Adipose tissue (tissue), 3 donors: ENCODE data around the gene KLHL17. TPM values are rescaled to one million over a fixed set of nuclear protein-coding genes. Genes with fewer than 3 reads are reported as not detected.

ENCODE experiments used
- H3K27ac ChIP-seq: one replicate; pipeline ENCODE4 v1.5.1; 2013; ENCODE audit warnings: low read depth, low read length
- WGBS, 3 donors: extraction: QIAGEN DNeasy Blood & Tissue Kit; methylation state at CpG; one replicate each; pipeline ENCODE4 v1.1.7; 2013; 5-methylcytosine and 5-hydroxymethylcytosine counted together
- polyA plus RNA-seq, 3 donors: library from polyadenylated mRNA; stranded (reverse); fragments of 200-250 nt; gene quantifications; one replicate each; pipeline ENCODE4 v1.2.3, GENCODE V29; 2013
- donor health status: healthy with polysubstance abuse.
- donor health status: Bipolar disorder and iron deficiency.
- donor health status: healthy.

Gene KLHL17
- 10 to 100 TPM in 1 of 3 donors, 1 to 10 TPM in 2; 5.9 to 10.6 (median 6.3) TPM for polyA plus RNA-seq

DNA sequence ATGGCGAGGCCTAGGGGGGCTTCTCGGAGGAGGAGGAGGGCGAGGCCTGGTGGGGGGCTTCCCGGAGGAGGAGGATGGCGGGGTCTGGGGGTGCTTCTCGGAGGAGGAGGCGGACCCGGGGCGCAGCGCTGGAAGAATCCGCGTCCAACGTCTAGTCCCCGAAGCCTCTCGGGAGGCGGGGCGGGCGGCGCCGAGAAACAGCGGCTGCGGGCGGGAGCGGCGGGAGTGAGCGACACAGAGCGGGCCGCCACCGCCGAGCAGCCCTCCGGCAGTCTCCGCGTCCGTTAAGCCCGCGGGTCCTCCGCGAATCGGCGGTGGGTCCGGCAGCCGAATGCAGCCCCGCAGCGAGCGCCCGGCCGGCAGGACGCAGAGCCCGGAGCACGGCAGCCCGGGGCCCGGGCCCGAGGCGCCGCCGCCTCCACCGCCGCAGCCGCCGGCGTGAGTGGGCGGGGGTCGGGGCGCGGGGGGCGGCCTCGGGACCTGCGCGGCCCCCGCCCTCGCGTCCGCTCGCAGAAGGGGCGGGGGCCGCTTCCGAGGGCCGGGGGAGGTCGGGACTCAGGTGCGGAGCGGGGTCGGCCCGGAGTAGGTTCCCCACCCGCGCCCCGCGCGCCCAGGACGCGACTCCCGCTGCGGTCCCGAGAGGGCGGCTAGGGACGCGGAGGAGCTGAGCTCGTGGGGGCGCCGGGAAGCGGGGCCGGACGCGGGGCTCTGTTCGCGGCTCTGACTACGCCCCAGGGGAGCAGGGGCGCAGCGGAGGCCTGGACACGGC, at the start of gene KLHL17:
KLHL17 (plus strand) TSS at position 222 of the 769 bp plus-strand sequence; CDS start at position 332, 110 bp downstream.
- 0 to 1% (median 0%) methylated on average over 54 to 108 of the region's 109 CpGs for WGBS, 3 donors
- no peak within 1 kb of the TSS for H3K27ac ChIP-seq

DNA sequence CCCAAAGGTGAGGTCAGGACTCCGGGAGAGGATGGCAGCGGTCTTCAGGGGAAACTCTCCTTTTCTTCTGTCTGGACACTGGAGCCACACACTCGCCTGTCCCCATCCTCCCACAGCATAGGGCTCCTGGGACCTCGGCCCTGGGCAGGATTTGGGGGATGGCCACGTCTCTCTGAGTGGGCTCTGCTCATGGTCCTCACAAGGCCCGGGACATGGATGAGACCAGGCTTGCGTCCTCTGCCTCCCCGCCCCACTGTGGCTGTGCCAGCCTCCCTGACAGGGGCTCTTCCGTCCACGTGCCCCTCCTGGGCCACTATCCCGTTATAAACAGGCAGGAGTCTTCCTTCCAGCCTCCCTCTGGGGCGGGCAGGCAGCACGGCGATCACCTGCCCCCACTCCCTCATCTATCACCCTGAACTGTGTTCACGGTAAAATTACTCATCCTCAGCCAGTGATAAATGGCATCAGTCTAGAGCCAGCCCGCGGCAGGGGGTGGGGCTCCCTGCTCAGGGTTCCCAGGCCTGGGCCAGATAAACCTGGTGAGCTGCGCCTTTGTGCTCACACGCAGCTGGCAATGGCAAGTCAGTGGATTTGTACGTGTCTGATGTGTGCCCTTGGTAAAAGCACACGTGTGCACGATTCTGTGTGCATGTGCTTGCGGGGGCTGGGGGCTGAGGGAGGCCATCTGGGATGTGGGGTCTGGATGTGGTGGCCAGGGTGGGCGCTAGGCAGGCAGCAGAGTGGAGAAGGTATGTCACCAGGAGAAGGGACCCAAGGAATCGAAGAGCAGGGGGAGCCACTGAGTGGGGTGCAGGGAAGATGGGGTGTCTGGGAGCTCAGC, 49.3 kb upstream of the KLHL17 start:
- WGBS, 3 donors = 41 to 59% (median 58%) methylated on average over 24 to 25 of the region's 25 CpGs
- H3K27ac ChIP-seq = no peak overlapping the region

DNA sequence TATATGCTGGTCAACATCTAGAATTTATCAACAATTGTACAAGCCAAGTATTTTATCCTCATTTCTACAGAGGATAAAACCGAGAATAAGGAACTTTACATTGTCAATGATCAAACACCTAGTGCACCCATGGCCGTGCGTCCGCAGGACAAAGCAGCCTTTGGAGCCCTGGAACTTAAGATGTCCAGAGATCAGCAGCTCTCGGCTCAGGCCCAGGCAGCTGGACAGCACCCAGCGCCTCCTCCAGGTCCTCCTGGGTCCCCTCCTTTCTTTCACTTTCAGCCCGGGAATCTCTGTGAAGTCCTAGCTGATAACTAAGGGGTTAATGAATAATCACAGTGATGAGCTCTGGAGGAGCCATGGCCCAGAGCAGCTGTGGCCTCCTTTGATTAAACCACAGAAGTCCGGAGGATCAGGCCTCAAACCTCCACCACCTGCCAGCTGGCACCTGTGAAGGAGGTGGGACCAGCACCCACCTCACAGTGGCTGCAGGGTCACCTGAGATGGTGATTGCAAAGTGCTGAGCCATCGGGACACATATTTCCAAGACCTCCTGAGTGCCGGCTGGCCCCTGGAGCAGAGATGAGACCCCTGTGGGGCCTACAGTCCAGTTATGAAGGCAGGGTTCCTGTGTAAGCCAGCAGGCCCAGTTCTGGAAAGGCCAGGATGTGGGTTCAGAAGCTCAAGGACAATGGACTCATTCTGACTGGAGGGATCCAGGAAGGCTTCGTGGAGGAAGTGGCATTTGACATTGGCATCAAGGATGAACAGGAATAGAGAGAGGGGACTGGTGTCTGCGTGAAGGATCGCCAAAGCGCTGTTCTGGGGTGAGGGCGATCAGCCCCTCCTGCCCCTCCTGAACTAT, 48.3 kb upstream of the KLHL17 start:
- 49 to 70% (median 52%) methylated on average over 15 of the region's 15 CpGs for WGBS, 3 donors
- no peak overlapping the region for H3K27ac ChIP-seq

DNA sequence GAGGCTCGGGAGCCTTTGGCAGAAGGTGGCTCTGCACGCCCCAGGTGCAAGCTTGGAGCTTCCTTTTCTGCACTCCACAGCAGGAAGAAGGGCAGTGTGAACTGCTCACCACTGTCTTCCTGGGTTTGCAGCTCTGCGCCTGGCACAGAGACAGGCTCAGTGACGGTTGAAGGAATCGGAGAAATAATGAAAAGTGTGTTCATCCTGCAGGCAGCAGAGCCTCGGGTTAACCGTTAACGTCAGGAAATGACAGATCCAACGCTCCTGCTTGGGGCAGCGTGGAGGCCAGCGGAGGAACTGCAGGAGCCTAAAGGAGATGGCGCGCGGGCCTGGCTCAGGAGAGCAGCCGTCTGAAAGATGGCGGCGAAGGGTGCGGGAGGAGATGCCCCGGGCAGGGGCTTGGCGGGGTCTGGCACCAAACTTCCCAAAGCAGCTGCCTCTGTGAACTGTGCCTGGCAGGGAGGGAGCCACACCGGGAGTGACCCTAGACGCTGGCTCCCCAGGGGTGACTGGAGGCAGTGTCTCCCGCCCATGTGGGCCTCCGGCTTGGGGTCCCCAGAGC, 47.6 kb upstream of the KLHL17 start:
- no peak overlapping the region for H3K27ac ChIP-seq
- WGBS, 3 donors = 39 to 49% (median 44%) methylated on average over 24 of the region's 24 CpGs

DNA sequence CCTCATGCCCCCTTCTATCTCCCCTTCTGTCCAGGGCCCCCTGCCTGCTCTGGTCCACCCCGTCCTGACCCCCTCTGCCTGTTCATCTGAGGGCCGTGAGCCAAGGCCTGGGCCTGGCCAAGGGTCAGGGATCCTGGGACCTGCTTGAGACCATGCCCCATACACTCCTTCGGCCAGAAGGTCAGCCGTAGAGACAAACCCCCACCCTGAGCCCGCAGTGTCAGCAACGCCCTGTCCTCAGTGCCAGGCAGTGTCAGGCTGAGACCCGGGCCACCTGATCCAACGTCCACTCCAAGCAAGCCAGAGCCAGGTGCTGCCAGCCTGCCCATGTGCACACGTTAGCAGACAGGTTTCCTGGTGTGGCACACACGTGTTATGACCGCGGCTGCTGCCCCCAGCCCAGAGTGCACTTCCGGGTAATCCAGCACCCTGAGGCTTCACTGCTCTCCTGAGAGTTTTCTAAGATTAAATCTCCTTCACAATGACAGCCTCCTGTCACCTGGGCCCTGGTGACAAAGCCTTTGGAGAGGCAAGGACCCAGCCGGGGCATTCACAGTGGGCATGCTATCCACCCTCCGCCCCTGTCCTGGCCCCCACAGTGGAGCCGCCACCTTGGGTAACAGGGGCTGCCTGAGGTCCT, 46.8 kb upstream of the KLHL17 start:
- 70 to 78% (median 75%) methylated on average over 16 of the region's 16 CpGs for WGBS, 3 donors
- H3K27ac ChIP-seq = no peak overlapping the region

DNA sequence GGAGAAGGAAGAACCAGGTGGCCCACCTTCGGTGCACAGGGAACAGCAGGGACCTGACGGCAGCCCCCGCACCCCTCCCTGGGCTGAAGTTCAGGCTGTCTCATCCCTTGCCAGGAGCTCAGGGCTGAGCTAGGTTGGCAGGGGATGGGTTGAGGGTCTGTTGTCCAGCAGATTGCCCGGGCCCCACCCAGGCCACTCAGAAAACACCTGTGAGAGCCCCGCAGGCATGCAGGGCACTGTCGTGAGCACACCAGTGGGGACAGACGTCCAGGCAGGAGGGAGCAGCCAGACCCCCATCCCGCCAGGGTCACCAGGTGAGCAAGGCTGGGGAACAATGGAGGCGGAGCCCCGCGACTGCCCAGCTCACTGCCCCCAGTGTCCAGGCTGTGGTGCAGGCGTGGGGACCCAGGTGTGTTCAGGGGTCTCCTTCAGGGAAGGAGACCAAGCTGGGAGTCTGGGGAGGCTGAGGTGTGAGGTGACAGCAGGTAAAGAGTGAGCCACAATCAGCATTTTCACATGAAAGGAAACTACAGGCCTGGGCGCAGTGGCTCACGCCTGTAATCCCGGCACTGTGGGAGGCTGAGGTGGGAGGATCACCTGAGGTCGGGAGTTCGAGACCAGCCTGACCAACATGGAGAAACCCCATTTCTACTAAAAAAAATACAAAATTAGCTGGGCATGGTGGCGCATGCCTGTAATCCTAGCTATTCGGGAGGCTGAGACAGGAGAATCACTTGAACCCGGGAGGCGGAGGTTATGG, 46.1 kb upstream of the KLHL17 start:
- 83 to 85% (median 84%) methylated on average over 21 of the region's 21 CpGs for WGBS, 3 donors
- no peak overlapping the region for H3K27ac ChIP-seq

DNA sequence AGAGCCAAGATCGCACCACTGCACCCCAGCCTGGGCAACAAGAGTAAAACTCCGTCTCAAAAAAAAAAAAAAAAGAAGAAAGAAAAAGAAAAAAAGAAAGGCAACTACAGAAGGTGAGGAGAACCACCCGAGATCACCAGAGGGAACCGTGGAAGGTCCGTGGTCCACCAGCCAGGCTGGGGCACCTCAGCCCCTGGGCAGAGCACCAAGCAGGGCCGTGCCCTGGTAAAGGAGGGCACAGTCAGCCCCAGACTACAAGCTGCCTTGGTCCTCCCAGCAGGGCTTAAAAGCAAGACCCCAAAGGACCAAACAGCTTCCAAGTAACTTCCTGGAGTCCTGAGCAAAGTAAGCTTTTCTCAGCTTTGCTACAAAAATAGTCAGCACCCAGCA, 45.5 kb upstream of the KLHL17 start:
- no peak overlapping the region for H3K27ac ChIP-seq
- WGBS, 3 donors = 70 to 76% (median 73%) methylated on average over 6 of the region's 6 CpGs

DNA sequence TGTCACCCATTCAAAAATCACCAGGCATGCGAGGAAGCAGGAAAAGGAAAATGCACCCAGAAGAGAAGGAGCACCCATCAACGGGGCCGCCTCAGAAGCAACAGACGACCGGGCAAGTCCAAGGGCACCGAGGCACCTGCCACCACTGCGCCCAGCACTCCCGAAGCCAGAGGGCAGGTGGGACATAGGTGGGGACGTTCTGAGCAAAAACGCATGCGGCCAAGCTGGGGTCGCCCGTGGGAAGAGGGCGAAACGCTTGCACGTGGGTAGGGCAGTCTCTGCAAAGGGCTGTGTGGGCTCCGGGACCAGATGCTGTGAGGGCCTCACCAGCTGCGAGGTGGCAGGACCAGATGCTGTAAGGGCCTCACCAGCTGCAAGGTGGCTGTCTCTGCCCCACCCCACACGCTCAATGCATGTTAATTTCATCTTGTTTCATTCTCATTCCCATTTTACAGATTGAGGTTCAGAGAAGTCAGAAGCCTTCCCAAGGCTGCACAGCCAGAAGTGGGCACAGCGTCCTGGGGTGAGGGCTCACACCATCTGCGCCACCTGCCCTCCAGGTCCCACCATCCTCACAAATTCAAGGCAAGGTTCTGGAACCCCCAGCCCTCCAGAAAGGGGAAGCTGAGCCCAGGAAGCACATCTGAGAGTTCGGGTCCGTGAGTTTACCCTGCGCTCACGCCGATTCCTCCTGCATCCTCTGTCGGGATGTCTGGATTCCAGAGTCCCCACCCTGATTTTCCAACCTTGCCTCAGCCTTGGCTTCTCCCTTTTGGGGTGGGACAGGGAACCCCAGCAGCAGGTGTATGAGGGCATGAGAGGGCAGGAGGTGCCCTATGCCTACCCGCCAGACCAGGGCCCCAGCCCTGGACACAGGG, 44.9 kb upstream of the KLHL17 start:
- H3K27ac ChIP-seq = no peak overlapping the region
- WGBS, 3 donors = 75 to 85% (median 78%) methylated on average over 28 of the region's 28 CpGs

DNA sequence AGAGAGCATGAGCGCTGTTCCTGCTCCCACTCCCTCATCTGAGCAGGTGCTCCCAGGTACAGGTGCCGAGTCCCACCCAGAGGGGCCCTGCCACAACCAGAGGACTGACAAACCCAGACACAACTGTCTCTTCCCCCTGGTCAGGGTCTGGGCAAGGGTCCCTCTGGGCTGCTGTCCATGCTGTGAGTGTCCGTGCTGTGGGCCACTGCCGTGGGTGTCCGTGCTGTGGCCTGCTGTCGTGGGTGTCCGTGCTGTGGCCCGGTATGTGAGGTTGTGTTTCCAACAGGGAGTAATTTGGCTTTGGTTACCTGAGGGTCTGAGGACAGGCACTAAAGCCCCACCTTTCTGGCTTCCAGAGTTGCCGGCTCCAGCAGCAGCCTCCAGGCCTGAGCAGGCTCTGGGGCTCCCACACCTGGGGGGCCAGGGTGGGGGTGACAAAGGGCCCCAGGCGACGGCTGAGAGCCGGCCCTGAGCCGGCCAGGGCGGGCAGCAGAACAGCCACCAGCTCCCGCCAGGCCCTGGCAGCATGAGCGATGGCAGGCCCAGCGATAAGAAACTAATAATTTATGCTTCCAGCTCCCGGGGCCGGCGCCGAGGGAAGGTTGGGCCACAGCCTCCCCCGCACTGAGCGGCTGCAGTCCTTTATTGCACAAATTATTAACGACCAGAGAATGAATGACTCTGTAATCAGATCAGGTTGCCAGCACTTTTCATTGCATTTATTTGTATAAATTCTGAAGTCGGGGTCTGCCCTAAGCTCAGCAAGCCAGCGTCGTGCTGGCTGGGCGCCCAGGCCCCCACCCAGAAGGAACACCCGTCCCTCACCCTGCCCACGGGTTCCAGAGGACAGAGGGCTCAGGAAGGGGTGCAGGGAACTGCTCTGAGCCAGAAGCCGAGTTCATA, 44.0 kb upstream of the KLHL17 start:
- no peak overlapping the region for H3K27ac ChIP-seq
- 19 to 24% (median 23%) methylated on average over 31 of the region's 31 CpGs for WGBS, 3 donors

DNA sequence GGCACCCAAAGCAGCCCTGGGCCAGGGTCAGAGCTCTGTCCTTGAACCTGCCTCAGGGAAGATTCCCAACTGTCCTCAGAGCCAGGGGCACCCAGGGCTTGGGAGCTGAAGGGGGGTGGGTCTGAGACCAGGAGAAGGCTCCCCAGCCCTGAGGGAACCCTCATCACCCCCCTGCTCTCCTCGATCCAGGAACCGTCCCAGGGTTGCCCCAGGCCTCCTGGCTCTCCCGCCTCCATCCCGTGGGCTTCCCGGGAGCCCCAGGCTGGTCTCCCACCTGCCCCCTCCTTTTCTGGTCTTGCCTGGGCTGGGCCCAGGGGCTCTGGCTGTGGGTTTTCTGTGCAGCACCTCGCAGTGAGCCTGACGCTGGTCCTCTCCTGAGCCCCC, 43.3 kb upstream of the KLHL17 start:
- 38 to 48% (median 38%) methylated on average over 7 of the region's 7 CpGs for WGBS, 3 donors
- H3K27ac ChIP-seq = no peak overlapping the region

DNA sequence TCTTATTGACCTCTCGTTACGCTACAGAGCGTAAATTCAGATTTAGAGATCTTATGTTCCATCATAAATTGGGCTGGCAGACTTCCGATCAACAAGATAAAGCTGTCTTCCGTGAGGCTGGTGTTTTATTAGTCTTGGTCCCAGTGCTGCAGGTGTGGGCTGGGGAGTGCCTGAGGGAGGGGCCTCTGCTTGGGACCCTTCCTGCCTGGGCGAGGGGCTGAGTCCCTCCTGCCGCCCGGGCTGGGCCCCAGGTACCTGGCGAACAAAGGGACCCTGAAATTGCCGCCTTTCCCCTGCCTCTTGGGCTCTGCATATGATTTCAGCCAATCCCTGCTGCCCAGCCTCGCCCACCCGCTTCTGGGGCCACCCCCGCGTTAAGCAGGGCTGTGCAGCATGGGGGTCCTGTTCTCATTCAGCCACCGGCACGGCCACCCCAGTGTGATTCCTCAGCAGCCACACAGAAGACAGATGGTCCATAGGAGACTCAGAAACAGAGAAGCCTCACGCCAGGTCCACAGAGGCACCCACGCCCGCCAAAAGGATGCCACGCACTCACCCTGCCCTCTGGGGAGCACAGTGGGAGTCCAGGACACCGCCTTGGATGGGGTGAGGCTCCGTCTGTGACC, 42.8 kb upstream of the KLHL17 start:
- H3K27ac ChIP-seq = no peak overlapping the region
- WGBS, 3 donors = 45 to 68% (median 56%) methylated on average over 21 to 22 of the region's 22 CpGs

DNA sequence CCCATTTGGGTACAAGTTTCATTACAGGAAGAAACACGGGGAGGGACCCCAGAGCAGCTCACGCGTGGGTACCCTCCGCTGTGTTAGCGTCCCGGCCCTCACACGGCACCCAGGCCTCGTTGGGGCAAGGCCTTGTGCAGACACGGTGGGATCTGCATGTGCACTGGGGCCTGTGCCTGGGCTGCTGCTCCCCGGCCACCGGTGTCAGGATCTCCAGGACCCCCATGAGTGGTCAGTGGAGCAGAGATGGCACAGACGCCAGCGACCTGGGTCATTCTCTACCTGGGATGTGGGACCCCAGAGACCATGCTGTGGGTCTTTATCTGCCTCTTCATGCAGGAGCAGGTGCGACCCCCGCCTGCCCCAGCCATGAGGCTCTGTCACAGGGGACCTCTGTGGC, 42.0 kb upstream of the KLHL17 start:
- no peak overlapping the region for H3K27ac ChIP-seq
- WGBS, 3 donors = 79 to 86% (median 81%) methylated on average over 15 of the region's 15 CpGs

DNA sequence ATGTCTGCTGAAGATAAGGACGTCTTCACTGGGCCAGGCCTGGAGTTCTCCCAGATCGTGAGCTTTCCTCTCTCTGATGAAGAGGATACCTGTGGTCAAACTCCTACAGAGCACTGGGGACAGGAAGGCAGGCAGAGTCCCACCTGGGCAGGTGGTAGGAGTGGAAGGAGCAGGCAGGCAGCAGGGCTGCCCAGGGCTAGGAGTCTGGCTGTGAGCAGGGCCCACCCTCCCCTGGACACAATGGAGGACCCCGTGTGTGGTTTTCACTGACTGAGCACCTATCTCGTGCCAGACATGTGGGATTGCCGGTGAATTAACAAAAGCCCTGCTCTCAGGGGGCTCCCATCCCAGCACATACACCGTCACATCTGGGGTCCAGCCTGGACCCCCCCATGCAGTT, 41.5 kb upstream of the KLHL17 start:
- WGBS, 3 donors = 71 to 74% (median 73%) methylated on average over 6 of the region's 6 CpGs
- no peak overlapping the region for H3K27ac ChIP-seq

DNA sequence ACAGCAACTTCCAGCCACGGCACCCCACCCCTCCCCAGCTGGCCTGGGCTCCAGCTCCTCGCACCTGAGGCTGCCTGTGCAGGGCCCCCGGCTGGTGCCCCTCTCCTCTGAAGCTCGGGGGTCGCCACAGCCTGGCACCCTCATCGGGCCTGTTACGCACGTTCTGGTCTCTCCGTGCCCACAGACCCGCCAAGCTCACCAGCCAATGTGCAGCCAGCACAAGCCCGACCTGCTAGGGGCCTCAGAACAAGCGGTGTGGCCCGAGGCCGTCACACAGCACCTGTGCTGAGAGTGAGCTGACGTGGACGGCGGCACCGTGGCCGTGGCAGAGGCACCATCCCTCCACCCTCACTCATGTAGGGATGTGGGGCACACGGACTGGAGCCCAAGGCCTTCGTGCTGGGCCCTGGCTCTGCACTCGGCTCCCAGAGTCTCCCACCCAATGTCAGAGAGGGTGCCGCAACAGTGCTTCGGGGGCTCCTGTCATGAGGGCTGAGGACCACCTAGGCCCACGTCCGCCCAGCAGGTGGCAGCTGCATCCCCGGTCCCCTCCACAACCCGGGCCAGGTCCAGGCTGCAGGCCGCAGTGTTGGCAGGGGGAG, 41.0 kb upstream of the KLHL17 start:
- WGBS, 3 donors = 77 to 80% (median 79%) methylated on average over 26 to 29 of the region's 29 CpGs
- H3K27ac ChIP-seq = no peak overlapping the region

DNA sequence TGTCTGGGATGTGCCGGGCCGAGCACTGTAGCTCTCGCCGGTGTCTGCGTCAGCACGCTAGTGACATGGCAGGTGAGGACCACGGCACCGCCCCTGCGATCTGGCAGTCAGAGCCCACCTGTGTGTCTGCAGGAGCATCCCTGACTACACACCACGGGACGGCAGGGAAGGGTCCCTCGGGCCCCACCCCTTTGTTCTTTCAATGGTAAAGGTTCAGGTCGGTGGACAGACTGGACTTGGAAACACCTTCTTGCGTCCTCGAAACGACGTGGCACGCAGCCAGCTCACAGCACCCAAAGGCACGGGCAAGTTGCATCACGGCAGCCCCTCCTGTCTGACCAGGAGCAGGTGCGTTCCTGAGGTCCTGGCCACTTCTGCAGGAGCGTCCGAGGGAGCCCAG, 40.4 kb upstream of the KLHL17 start:
- WGBS, 3 donors = 40 to 57% (median 43%) methylated on average over 23 of the region's 23 CpGs
- H3K27ac ChIP-seq = no peak overlapping the region
